Measurements from ENCODE around the gene PSPN.
A peak's percentile ranks its signal among the peaks of the same experiment; 100 is the strongest.
"Not testable (repeated sequence)": the region's sequence is repeated elsewhere in the genome, so short reads cannot be mapped to it uniquely, and the experiment has no call there.

Gene PSPN

DNA sequence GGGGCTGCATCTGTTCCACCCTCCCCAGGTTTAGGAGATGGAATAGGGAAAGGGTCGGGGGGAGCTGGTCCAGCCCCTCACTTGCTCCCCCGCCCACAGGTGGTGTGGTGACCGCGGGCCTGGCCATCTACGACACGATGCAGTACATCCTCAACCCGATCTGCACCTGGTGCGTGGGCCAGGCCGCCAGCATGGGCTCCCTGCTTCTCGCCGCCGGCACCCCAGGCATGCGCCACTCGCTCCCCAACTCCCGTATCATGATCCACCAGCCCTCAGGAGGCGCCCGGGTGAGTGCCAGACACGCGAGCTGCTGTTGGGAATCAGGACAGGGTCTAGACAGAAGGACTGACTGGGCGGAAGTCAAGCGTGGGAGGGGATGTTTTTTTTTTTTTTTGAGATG is 11.4 kb downstream of the PSPN start:
- no peak for DNase-seq

GRCh38 chr19:6362351-6362801 is 13.4 kb downstream of the PSPN start:
- DNase-seq, result peak; percentile 35

DNA sequence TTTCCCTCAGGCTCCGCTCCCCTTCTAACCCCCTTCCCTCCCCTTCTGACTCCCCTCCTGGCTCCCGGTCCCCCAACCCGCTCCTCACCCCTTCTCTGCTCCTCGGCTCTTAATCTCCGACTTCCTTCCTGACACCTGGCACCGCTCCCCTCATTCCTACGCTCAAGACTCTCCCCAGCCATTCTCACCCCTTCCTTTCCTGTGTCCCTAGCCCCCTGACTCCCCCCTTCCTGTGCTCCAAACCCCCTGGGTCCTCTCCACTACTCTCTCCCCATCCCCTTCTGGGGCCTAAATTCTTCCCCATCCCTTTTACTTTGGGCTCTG is 13.7 kb downstream of the PSPN start:
- DNase-seq, result no peak

DNA sequence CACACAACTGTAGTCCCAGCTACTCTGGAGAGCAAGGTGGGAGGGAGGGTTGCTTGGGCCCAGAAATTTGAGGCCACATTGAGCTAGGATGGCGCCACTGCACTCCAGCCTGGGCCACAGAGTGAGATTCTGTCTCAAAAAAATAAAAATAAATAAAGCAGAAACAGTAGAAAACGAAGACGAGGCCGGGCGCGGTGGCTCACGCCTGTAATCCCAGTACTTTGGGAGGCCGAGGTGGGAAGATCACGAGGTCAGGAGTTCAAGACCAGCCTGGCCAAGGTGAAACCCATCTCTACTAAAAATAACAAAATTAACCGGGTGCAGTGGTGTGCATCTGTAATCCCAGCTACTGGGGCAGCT is 14.9 kb downstream of the PSPN start:
- DNase-seq, result not testable (repeated sequence)

- DNase-seq, result not testable (repeated sequence)
Measured at GRCh38 chr19:6360445-6360844, 15.3 kb downstream of the PSPN start.

GRCh38 chr19:6359568-6360341 is 16.0 kb downstream of the PSPN start:
- DNase-seq, result no peak

GRCh38 chr19:6358003-6358402 is 17.7 kb downstream of the PSPN start:
- no peak for DNase-seq

- no peak for DNase-seq
Measured at GRCh38 chr19:6357174-6357573, 18.6 kb downstream of the PSPN start.

GRCh38 chr19:6355321-6356040 is 20.3 kb downstream of the PSPN start:
- not testable (repeated sequence) for DNase-seq

DNA sequence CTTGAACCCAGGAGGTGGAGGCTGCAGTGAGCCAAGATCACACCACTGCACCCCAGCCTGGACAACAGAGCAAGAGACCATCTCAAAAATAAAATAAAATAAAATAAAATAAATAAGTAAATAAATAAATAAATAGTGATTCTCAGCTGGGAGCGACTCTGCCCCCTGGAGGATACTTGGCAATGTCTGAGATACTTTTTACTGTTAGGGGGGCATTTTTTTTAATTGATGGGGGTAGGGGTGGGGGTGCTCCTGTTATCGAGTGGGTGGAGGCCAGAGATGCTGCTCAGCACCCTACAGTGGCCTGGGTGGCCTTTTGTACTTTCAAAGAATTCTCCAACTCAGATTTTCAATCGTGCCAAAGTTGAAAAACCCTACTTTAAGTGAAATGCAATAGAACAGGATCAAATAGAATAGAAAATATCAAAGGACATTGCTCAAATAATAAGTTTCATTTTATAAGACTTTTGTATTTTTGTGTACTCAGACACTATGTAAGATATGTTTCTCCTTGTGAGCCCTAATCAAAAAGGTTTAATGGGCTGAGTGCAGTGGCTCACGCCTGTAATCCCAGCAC is 21.5 kb downstream of the PSPN start:
- no peak for DNase-seq

GRCh38 chr19:6352381-6353165 is 23.2 kb downstream of the PSPN start:
- DNase-seq, result no peak

DNA sequence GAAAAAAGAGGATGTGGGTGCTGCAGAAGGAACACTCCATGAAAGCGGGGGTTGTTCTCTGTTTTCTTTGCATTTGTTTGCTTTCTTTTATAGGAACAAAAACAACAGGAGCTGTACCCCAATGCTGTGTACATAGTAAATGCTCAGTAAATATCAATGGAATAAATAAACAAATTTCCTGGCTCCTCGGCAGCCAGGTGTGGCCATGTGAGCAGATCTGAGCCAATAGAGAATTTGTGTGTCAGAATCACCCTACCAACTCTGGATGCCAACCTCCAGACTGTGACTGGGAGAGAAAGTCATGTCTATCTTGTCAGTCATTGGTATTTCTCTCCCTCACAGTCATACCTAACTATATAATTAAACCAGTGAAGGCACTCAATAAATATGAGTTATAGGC is 25.0 kb downstream of the PSPN start:
- DNase-seq, result no peak

- DNase-seq, result not testable (repeated sequence)
Measured at GRCh38 chr19:6349271-6349670, 26.5 kb downstream of the PSPN start.

- DNase-seq, result no peak
Measured at GRCh38 chr19:6343462-6343861, 32.3 kb downstream of the PSPN start.

DNA sequence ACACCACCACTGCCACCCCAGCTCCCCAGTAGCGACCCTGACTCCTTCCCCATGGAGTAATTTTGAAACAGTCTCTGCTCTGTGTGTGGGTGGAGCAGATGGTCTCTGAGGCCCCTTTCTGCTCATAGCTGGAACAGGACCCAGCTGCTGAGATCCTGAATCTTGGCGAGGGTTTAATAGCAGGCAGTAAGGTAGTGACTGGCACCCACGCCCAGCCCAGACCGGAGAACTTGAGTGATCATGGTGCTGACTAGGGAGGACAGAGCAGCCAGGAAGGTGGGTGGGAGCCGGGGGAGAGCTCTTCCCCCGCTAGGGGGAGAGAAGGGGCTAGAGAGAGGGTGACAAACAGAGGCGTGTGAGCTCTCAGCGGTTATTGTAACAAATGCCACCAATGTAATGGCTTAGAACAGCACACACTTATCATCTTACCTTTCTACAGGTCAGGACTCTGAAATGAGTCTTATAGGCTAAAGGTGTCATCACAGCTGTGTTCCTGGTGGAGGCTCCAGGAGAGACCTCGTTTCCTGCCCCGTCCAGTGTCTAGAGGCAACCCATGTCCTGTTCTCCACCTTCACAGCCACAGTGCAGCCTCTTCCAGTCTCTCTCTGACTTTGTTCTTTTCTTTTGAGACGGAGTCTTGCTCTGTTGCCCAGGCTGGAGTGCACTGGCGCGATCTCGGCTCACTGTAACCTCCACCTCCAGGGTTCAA is 35.1 kb downstream of the PSPN start:
- DNase-seq, result no peak

- no peak for DNase-seq
Measured at GRCh38 chr19:6334490-6335285, 41.0 kb downstream of the PSPN start.

GRCh38 chr19:6333439-6333838 is 42.3 kb downstream of the PSPN start, which contains the start of gene ACER1:
Gene ACER1 (minus strand): TSS chr19:6333612. CDS start chr19:6333551, 61 bp downstream.
- DNase-seq, result no peak

DNA sequence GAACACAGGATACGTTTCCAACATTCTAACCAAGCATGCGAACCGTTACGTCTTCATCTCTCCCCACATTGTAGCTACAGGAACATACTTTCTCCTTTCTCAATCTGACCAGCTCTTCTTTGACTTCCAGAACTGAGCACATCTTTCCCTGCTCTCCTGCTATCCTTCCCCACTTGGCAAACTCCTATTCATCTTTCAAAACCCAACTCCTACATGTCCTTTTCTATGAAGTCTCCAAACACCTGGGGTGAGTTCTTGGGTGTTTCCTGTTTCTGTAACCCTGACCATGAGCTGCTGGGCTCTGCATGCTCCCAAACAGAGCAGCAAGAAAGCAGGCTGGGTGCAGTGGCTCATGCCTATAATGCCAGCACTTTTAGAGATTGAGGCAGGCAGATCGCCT is 48.9 kb downstream of the PSPN start:
- no peak for DNase-seq

DNA sequence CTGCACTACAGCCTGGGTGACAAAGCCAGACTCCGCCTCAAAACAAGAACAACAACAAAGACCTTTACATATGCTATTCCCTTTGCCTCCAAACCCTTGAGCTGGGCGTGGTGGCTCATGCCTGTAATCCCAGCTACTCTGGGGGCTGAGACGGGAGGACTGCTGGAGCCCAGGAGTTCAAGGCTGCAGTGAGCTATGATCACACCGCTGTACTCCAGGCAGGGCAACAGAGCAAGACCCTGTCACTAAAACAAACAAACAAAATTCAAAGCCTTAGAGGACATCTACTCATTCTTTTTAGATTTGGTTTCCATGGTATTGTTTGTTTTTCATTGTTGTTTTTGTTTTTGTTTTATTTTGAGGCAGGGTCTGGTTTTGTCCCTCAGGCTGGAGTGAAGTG is 50.1 kb downstream of the PSPN start:
- no peak for DNase-seq

All from stimulated activated CD4-positive, alpha-beta T cell treated with anti-CD3 and anti-CD28 coated beads, Interleukin-4, amount 100 ng/mL, for 24 hours (primary cell).